Adipose tissue (tissue), 3 donors: Measurements from ENCODE around the gene ACKR3. TPM values are rescaled to one million over a fixed set of nuclear protein-coding genes. Genes with fewer than 3 reads are reported as not detected.

Source experiments
- H3K27ac ChIP-seq: one replicate; pipeline ENCODE4 v1.5.1; 2013; ENCODE audit warnings: low read depth, low read length
- WGBS, 3 donors: extraction: QIAGEN DNeasy Blood & Tissue Kit; methylation state at CpG; one replicate each; pipeline ENCODE4 v1.1.7; 2013; 5-methylcytosine and 5-hydroxymethylcytosine counted together
- polyA plus RNA-seq, 3 donors: library from polyadenylated mRNA; stranded (reverse); fragments of 200-250 nt; gene quantifications; one replicate each; pipeline ENCODE4 v1.2.3, GENCODE V29; 2013
- donor health status: healthy with polysubstance abuse.
- donor health status: Bipolar disorder and iron deficiency.
- donor health status: healthy.

The ACKR3 gene
- polyA plus RNA-seq, 3 donors = 26.8 to 168 (median 36.0) TPM

DNA sequence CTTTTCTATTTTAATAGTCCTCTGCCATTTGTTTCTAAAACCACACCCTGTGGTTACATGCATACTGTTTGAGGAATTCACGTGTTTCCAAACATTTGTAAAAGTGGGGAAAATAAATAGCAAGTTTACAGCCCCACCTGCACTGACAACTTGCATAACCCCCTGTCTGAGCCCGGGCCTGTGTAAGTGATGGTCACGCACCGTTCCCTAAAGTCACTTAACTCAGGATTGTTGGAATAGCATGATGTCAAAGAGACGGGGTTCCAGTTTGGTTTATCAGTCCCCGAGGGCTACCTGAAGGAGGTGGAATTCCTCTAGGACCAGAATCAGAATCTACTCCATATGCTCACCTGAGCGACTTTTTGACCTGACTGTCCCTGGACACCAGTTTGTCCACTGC lies 30.5 kb downstream of the ACKR3 start:
- 91 to 93% (median 91%) methylated on average over 7 of the region's 7 CpGs for WGBS, 3 donors
- no peak overlapping the region for H3K27ac ChIP-seq

DNA sequence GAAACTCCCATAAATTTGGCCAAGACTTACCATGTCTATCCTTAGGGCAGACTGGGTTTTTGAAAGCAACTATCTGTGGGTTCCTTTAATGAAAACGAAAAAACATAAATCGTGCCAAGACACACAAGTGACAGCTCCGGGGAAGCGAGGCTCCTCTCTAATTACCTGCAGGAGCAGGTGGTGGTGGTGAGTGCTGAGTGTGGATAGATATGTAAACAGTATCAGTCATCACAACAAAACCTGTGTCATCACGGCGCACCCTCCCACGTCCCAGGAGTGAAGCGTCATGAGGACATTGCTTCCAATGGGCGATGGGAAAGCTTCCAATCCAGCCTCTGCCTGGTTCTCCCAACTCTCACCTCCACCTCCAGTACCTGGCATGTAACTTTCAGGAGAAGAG lies 31.3 kb downstream of the ACKR3 start:
- WGBS, 3 donors = 74 to 87% (median 82%) methylated on average over 9 of the region's 9 CpGs
- H3K27ac ChIP-seq = no peak overlapping the region

DNA sequence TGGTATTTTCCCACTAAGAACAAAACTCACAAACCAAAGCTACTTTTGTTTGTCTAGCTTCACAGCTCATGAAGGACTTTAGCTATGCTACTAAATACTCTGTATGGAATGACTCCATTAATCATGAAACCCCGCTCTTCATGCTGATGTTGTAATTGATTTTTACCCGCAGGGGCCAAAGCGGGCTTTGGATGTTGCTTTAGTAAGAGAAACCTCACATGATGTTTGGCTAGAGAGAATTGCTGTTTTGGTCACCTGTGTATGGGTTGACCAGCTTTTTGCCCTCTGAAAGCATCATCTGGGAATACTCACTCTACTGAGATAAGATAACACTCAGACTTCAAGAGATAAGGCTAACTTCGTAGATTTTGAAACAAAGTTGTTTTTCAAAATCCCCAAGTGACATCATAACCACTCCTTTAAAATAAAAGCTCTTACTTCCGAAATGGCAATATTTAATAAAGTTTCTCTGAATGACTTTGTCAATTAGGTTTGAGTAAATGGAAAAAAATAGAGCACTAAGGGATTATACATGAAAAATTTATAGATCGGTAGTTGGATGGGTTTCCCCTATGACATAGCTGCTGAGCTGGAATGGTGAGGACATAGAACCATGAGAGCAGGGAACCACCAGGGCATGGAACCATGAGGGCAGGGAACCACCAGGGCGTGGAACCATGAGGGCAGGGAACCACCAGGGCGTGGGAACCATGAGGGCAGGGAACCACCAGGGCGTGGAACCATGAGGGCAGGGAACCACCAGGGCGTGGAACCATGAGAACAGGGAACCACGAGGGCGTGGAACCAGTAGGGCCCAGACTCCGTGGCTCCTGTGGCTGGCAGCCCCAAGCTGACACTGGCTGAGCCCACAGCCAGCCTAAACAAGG lies 31.9 kb downstream of the ACKR3 start:
- no peak overlapping the region for H3K27ac ChIP-seq
- WGBS, 3 donors = 81 to 87% (median 83%) methylated on average over 13 of the region's 13 CpGs

DNA sequence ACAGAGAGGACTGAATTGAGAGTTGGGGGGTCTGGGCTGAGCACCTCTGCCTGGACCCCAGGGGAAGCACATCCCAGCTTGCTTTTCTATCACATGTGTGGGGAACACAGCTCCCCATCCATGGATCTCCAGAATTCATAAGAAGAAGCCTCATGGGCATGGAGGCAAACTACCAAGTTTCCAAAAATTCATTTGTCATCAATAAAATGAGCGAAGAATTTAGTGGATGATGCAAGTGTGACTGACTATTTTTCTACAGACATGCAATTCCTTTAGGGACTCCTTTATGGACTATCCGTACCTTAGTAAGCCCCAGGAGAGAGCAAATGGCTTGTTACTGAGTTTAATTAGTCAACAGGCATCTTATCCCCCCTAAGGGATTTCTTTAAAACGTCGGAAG lies 33.1 kb downstream of the ACKR3 start:
- 76 to 86% (median 79%) methylated on average over 4 of the region's 4 CpGs for WGBS, 3 donors
- no peak overlapping the region for H3K27ac ChIP-seq

DNA sequence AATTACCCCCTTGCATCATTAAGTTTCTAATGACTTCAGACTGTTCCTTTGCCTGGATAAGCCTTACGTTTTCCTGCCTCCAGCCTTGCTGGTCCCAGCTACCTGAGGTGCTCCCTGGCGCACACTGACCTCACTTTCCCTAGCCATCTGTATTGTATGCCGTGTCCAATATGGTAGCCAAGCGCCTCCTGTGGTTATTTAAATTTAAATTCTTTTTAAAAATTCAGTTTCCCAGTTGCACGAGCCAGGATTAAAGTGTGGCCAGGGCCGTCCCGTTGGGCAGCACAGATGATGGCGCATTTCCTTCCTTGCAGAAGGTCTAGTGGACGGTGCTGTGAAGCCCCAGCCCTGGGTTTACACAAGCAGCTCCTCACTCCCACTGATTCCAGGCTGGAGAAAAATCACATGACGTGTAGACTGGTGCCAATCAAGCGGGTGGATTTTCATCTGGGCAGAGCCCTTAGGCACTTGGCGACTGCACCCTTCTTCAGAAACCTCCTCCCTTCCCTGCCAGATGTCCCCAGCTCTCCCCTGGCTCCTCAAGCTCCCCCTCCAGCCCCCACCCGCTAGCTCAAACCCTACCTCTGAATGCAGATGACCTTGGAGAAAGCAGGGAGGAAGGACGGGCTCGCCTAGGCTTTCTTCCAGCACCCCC lies 33.9 kb downstream of the ACKR3 start:
- H3K27ac ChIP-seq = no peak overlapping the region
- 75 to 85% (median 82%) methylated on average over 15 of the region's 15 CpGs for WGBS, 3 donors

DNA sequence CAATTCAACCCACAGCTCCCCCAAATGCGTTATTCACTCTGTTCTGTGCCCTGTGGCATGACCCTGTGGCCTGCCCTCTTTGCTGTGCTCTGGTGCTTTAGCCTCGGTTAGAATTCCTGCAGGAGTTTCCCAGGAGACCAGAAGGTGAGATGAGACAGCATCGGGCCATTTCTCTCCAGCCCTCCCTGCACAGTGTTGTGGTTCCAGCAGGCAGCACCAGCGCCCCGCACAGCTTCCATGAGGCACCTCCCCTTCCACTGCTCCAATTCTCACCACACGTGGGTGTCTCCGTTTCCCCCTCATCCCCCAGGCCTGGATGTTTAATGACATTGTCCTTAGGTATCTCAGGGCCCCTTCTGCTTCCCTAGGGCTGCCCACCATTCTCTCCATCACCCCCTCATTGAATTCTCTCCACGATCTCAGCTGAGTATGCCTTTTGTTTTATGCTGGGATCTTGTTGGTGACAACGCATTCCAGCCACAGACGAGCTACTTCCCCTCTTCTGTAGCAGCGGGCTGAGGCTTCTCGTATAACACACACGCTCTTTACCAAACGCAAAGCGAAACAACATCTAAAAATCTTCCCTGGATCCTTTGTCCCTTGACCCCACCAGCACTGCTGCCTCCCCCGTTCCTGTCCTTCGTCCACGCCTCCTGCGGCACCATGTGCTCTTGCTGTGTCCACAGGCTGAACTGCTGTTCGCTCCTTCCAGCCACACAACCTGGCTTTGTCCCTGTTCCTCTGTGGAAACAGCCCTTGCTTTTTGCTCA lies 35.1 kb downstream of the ACKR3 start:
- 67 to 91% (median 68%) methylated on average over 20 of the region's 20 CpGs for WGBS, 3 donors
- no peak overlapping the region for H3K27ac ChIP-seq

DNA sequence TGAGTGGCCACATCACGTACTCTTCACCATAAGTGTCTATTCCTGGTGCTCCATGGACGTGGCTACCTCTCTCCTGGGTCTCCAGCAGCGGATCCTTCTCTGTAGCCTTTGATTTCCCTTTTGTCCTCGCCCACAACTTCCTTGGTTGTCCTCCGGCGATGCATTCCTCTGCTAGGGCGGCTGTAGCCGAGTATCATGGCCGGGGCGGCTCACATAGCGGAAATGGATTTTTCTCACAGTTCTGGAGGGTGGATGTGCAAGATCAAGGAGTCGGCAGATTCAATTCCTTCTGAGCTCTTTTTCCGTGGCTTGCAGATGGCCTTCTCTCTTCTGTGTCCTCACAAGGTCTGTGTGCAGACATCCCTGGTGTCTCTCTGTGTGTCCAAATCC lies 35.7 kb downstream of the ACKR3 start:
- H3K27ac ChIP-seq = no peak overlapping the region
- 86 to 94% (median 87%) methylated on average over 13 of the region's 13 CpGs for WGBS, 3 donors

DNA sequence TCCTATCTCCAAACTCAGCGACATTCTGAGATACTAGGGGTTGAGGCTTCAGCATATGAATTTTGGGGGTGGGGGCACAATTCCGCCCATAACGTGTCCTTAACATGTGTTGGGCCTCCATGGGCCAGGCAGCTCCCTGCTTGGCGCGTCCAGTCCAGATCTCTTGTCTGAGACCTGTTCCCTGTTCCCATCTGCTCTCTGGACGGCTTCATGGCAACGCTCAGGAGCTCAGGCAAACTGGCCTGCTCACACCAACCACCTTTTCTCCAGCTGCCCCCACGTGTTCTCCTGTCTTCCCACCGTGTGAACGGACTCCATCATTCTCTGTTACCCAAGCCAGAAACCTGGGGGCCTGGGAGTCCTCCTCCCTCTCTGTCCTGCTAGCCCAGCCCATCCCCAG lies 36.4 kb downstream of the ACKR3 start:
- WGBS, 3 donors = 88 to 95% (median 95%) methylated on average over 10 of the region's 10 CpGs

DNA sequence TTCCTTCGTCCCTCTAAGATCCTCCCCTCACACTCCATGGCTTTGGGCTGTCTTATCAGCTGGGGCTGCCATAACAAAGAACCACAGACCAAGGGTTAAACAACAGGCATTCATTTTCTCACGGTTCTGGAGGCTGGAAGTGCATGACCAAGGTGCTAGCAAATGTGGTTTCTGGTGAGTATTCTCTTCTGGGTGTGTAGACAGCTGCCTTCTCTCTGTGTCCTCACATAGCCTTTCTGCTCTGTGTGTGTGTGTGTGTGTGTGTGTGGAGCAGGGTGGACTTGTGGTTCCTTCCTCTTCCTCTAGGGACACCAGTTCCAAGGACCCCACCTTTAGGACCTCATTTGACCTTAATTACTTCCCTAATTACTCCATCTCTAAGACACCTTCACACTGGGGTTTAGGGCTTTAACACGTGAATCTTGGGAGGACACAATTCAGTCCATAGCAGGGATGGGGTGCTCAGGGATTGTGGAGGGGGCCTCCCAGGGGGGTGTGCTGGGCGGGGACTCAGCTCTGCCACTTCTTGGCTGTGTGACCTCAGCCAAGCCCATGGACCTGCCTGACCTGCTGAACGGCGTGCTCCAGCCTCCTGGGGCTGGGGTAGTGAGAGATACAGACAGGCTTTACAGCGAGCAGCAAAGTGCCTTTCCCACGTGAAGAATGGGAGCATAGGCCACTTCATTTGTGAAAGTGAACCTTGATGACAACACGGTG lies 38.0 kb downstream of the ACKR3 start:
- 34 to 64% (median 64%) methylated on average over 9 of the region's 9 CpGs for WGBS, 3 donors
- no peak overlapping the region for H3K27ac ChIP-seq

More for the DNA sequence above, 36.4 kb downstream of the ACKR3 start:
- no peak overlapping the region for H3K27ac ChIP-seq

DNA sequence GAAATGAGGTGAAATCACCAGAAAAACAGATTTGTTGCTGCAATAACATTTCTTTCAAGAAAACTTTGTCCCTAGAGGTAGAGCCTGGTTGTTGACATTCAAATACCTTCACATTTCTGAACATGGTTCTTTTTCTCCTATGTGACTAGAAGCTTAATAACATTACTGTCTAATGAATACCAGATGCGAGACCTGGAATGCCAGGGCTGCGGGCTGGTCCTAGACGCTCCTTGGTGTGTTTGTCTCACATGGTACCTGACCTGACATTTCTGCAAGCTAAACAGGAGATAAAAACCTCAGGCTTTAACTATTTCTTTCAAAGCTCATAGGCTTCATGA lies 38.5 kb downstream of the ACKR3 start:
- no peak overlapping the region for H3K27ac ChIP-seq
- WGBS, 3 donors = 38 to 86% (median 85%) methylated on average over 3 of the region's 3 CpGs

DNA sequence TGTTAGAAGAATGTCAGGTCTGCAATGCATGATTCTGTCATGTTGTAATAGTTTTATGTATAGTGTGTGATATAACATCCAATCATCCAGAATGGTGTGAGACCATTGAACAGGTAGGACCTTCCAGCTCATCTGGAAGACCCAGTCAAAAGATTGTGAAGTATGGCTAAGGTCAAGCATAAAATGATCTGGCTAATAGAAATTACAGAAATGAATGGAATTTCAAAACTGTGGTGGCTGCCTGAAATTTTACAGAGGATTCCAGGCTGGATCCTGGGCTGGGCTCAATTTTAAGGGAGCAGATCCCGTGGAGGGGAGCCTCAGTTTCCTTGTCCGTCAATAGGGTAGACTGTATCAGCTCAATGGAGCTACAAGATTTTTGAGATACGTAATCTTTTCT lies 39.1 kb downstream of the ACKR3 start:
- no peak overlapping the region for H3K27ac ChIP-seq
- WGBS, 3 donors = 92 to 97% (median 95%) methylated on average over 3 of the region's 3 CpGs

DNA sequence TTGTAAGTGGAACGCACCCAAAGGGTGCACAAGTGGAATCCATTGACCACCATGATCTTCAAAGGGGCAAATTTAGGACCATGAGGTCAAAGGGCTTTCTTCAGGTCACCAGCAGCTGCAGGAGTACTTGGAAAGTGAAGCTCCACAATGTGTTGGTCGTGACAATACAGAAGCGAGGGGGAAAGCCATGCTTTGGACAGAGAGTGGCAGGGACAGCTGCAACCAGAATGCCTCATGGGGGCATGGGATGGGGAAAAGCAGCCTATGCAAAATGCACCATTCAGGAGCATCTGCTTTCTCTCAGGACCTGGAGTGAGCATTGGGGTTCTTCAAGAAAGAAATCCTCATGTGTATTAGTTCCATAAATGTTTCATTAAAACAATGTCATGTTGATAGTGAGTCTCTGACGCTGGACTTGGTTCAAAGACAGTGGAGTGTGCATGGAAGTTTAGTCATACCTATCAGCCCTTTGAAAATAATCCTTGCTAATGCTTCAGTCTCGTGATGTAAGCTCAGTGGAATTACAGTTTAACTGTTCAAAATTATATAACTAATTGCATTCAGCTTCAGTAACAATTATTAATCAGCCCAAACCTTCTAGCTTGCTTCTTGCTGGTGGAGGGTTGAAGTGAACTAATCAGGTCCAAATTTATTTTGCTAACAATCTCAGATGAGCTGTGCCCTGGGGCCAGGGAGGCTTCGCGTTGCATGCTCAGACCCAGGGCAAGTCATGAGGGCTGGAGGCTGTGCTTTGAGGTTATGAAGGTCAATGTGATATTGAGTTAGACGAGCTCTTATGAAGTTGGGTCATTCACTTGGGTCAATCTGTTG lies 41.6 kb downstream of the ACKR3 start:
- WGBS, 3 donors = 79 to 85% (median 83%) methylated on average over 8 of the region's 8 CpGs
- no peak overlapping the region for H3K27ac ChIP-seq

DNA sequence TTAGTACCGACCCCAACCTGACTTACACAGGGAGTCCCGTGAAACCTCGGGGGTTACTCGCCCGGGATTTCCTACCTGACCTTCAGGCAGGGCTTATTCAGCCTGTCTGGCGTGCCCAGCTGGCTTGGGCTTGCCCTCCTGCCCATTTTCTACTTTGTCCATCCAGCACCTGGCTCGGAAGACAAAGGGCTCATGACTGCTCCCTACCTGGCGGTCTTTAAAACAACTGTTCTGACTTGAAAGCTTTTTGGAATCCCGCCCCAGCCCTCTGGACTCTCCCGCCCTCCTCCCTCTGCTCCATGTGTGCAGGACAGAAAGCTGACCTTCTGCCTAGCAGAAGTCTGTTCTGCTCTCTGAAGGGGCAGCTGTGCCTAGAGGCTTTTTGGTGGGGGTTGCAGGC lies 43.1 kb downstream of the ACKR3 start:
- 46 to 91% (median 90%) methylated on average over 10 of the region's 10 CpGs for WGBS, 3 donors
- no peak overlapping the region for H3K27ac ChIP-seq

DNA sequence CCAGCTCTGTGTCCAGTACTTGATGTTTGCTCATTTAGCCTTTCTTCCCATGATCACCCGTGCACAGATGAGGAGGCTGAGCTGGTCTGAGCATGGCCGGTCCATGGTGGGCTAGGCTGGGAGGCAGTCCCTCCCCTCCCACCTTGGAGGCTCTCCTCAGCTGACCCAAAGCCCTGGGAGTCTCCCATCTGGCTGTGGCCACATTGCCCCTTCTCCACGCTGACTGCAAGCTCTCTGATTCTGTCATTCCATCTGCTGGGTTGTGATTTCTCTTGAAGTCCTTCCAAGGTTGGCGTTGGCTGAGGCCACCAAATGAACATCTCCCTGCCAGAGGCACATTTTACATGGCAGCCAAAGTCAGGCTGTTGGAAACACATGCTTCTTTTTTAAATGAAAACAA lies 44.0 kb downstream of the ACKR3 start:
- 66 to 92% (median 91%) methylated on average over 4 of the region's 4 CpGs for WGBS, 3 donors
- H3K27ac ChIP-seq = no peak overlapping the region

DNA sequence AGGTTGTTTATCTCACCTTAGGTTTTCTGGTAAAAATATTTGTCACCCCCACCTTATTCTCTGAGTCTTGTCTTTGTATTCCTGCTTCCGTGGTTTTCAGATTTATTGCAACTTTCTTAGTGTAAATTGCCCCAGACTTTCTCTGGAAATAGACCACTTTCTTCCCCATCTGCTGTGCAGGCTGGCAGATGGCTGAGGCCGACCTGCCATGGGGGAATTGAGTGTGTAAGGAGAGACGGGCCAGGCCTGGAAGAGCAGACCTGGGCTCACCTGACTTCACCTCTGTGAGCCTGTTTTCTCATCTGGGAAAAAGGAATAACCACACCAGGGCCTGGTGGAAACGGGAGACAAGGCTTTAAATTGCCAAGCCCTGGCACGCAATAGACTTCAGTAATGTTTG lies 44.9 kb downstream of the ACKR3 start:
- WGBS, 3 donors = 87 to 94% (median 91%) methylated on average over 5 of the region's 5 CpGs
- no peak overlapping the region for H3K27ac ChIP-seq

DNA sequence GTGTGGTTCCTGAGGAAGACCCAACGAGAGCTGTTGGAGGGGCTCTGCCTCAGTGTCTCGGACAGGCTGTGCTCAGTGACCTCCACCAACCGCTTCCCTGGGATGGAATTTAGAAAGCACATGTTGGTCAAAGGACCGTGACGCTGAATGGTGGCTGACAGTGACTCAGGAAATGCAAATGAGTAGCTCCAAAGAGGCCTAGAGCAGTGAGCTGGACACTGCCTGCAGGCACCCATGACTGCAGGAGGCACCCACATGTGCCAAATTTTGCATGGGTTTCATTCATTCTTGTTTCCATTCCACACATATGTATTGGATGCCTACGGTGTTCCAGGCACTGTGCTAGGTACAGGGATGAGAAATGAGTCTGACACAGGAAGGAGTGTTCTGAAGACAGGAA lies 46.4 kb downstream of the ACKR3 start:
- no peak overlapping the region for H3K27ac ChIP-seq
- WGBS, 3 donors = 94 to 95% (median 94%) methylated on average over 6 of the region's 6 CpGs

DNA sequence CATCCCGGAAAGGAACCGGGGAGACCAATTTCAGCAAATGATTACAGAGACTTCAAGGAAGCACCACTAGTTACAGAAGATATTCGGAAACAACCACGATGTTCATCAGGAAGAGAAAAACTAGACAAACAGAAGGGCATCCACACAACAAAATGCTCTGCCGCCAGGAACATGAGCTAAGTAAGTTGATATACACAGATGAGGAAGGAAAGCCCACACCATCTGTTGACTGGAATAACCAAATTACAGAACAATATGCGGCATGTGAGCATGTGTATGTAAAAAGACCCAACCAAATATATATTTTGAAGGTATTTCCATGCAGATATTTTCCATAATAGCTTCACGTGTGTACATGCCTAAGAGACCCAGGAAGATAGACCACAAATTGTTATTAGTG lies 47.0 kb downstream of the ACKR3 start:
- no peak overlapping the region for H3K27ac ChIP-seq
- 92 to 97% (median 96%) methylated on average over 7 of the region's 7 CpGs for WGBS, 3 donors

DNA sequence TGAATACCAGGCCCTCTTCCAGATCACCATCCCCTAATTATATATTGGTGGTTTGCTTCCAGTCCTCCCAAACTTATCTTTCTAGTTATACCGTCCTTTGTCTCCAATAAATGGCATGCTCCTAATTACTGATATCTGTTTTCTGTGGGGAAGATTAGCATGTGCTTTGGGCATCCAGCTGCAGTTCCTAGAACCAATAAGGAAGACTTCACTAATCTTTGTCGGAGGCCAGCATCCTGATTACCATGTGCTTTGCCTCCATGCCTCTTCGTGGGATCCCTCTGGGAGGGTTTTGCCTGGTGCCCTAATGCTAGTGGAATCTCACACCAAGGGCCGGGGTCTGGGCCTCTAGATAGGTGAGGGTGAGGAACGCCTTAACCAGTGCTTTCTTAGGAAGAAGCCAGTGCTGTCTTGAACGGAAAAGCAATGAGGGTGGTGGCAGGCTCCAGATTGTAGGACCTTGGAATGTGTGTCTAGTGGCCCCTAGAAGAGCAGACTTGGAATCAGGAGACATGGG lies 47.7 kb downstream of the ACKR3 start:
- no peak overlapping the region for H3K27ac ChIP-seq
- WGBS, 3 donors = 92 to 95% (median 95%) methylated on average over 6 of the region's 6 CpGs
